ENCODE measurements around the gene ZNF638.
A peak's percentile ranks its signal among the peaks of the same experiment; 100 is the strongest.
"Not testable (repeated sequence)": the region's sequence is repeated elsewhere in the genome, so short reads cannot be mapped to it uniquely, and the experiment has no call there.

ZNF638 gene, protein sequence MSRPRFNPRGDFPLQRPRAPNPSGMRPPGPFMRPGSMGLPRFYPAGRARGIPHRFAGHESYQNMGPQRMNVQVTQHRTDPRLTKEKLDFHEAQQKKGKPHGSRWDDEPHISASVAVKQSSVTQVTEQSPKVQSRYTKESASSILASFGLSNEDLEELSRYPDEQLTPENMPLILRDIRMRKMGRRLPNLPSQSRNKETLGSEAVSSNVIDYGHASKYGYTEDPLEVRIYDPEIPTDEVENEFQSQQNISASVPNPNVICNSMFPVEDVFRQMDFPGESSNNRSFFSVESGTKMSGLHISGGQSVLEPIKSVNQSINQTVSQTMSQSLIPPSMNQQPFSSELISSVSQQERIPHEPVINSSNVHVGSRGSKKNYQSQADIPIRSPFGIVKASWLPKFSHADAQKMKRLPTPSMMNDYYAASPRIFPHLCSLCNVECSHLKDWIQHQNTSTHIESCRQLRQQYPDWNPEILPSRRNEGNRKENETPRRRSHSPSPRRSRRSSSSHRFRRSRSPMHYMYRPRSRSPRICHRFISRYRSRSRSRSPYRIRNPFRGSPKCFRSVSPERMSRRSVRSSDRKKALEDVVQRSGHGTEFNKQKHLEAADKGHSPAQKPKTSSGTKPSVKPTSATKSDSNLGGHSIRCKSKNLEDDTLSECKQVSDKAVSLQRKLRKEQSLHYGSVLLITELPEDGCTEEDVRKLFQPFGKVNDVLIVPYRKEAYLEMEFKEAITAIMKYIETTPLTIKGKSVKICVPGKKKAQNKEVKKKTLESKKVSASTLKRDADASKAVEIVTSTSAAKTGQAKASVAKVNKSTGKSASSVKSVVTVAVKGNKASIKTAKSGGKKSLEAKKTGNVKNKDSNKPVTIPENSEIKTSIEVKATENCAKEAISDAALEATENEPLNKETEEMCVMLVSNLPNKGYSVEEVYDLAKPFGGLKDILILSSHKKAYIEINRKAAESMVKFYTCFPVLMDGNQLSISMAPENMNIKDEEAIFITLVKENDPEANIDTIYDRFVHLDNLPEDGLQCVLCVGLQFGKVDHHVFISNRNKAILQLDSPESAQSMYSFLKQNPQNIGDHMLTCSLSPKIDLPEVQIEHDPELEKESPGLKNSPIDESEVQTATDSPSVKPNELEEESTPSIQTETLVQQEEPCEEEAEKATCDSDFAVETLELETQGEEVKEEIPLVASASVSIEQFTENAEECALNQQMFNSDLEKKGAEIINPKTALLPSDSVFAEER (N-terminal part only)

DNA sequence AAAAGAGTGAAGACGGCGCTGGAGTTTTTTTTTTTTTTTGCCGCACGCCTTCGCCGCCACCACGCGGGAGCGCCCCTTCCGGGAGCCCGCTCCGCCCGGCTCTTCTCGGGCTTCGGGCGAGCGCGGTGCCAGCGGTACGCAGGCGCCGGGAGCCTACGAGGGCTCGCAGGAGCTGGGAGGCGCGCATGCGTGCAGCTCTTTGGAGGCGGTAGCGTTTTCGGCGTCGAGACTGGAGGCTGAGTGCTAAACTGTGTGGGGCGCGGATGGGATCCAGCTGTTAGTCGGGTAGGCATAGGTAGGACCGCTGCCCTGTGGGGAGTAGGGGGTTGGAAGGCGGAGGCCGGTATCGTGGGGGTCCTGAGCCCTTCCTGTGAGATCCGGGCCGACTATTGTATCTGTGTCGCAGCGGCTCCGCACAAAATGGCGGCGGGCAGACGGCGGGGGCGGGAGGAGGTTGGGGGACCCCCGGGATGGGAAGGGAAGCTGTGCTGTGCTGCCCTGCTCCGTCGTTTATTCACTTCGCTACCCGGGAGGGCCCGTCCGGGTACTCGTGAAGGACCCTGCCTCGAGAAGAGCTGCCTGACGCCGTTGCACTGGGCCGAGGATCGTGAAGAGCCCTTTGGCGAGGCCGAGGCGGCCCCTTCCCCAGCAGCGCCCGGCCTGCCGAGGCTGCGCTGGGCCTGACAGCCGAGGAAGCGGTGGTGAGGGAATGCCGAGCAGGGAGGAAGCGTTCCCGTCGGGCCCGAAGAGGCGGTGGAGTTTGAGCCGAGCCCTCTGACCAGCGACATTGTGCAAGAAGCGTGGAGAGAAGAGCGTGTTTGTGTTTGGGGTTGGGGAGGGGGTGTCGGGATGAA, at the start of gene ZNF638:
Gene ZNF638 (plus strand): TSS at position 202 of the 854 bp plus-strand sequence. CDS start 17,173 bp downstream, outside the sequence.
- peak; percentile 87 to 90 for DNase-seq

DNA sequence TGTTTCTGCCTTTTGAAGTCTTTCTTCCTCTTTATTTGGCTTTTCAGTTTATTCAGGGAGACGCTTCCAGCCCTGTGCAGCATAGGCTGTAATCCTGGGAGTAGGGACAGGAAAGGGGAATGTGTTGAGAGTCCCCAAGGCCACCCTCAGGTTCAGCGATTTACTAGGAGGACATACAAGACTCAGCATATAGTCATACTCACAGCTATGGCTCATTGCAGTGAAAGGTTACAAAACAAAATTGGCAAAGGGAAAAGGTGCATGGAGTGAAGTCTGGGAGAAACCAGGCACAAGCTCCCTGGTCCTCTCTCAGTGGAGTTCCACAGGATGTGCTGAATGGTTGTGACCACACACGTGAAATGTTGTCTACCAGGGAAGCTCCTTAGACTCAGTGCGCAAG, 49.6 kb upstream of the ZNF638 start:
- no peak for DNase-seq

DNA sequence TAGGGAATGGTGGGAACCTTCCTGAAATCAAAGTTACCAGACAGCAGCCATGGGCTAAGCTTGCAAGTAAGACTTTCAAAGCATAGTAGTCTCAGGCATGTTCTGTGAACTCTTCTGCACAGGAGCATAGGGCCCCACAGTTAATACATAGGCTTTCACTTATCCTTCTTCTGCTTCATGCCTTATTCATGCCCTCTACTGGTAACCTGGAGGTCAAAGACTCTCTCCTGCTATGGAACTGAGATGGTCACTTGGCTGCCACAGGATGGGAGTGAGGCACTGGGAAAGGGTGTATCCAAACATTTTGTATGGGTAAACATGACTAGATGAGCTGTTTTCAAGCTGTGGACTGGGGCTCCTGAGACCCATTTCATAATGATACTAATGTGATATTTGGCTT, 49.1 kb upstream of the ZNF638 start:
- DNase-seq = no peak

- no peak for DNase-seq
Measured at GRCh38 chr2:71283131-71283530, 48.5 kb upstream of the ZNF638 start.

DNA sequence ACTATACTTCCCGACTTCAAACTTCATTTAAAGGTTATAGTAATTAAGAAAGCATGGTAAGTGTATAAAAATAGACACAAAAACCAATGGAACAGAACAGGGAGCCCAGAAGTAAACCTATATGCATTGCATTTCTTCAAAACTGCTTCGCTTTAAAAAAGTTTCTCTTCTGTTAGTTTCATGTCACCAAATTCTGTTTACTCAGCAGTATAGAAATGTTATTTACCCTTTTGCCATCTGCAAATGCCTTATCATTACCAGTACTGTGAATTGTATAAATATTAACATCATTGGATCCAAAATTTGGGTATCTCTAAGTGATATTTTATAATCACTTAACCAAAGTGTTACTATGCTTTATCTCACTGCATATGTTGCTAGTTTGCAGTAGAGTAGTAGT, 45.9 kb upstream of the ZNF638 start:
- no peak for DNase-seq

DNA sequence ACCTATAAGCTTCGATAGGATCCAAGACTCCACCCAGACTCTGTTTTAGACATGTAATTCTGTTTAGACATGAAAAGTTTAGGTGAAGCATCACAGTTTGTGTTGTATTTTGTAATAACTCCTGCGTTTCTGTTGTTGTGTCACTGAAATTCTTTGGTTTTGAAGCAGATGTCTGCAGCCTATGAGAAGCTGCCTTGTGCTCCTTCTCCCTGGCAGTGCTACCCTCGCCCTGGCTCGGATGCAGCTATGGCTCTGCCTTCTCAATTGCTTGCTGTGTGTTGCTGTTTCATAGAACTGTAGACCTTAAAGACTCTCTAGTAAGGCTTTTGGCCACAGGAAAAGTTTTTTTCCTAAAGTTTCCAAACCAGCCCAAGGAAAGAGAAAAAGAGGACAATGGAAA, 40.2 kb upstream of the ZNF638 start:
- no peak for DNase-seq

- no peak for DNase-seq
Measured at GRCh38 chr2:71292159-71292558, 39.4 kb upstream of the ZNF638 start.

DNA sequence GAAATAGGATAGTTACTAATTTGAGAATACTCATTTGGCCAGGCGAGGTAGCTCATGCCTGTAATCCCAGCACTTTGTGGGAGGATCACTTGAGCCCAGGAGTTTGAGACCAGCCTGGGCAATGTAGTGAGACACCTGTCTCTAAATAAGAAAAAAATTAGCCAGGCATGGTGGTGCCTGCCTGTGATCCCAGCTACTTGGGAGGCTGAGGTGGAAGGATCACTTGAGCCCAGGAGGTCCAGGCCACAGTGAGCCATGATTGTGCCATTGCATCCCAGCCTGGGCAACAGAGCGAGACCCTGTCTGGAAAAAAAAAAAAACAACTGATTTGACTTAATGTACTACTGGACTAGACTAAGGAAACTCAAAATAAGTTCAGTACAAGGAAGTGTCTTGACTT, 32.7 kb upstream of the ZNF638 start:
- no peak for DNase-seq

GRCh38 chr2:71299507-71299906, 32.1 kb upstream of the ZNF638 start:
- DNase-seq = no peak

DNA sequence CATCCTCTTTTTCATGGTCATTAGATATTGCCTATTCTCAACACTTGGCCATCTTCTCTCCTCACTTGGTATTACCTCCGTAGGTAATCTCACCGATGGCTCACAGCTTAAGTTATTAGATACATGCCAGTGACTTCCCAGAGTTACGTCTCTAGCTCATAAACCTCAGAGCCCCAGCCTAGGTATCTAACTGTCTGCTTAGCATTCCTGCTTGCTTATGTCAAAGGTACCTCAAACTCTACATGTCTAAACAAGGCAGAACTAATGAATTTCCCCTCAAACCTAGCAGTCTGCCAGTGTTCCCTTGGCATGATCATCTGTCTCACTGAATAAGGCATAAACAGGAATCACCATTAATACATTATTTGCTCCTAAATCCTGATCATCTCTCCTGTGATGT, 27.7 kb upstream of the ZNF638 start:
- DNase-seq = no peak

- DNase-seq = no peak
Measured at GRCh38 chr2:71306762-71307161, 24.8 kb upstream of the ZNF638 start.

DNA sequence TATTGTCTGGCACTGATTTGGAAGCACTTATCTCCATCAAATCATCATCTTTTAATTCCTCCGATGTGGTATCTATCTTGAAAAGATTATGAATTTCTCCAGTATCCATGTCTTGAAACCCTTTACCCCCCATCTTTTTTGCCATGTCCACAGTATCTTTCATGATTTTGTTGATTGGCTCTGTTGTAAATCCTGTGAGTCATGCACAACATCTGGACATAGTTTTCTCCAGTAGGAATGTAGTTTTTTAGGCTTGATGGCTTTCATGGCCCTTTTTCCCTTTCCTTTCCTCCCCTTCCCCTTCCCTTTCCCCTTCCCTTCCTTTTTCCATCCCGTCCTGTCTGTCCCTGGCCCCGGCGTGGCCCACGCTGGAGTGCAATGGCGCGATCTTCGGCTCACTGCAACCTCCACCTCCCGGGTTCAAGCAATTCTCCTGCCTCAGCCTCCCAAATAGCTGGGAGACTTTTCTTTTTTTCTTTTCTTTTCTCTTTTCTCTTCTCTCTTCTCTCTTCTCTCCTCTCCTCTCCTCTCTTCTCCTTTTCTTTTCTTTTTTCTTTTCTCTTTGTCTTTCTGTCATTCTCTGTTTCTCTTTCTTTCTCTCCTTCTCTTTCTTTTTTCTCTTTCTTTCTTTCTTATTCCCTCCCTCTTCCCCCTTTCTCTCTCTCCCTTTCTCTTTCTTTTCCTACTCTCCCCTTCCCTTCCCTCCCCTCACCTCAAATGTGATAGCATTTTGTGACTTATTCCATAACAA, 18.4 kb upstream of the ZNF638 start:
- DNase-seq = no peak

DNA sequence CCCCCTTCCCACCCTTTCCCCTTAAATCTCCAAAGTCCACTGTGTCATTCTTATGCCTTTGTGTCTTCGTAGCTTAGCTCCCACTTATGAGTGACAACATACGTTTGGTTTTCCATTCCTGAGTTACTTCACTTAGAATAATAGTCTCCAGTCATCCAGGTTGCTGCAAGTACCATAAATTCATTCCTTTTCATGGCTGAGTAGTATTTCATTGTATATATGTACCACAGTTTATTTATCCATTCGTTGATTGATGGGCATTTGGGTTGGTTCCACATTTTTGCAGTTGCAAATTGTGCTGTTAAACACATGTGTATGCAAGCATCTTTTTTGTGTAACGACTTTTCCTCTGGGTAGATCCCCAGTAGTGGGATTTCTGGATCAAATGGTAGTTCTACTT, 14.5 kb upstream of the ZNF638 start:
- DNase-seq = no peak

DNA sequence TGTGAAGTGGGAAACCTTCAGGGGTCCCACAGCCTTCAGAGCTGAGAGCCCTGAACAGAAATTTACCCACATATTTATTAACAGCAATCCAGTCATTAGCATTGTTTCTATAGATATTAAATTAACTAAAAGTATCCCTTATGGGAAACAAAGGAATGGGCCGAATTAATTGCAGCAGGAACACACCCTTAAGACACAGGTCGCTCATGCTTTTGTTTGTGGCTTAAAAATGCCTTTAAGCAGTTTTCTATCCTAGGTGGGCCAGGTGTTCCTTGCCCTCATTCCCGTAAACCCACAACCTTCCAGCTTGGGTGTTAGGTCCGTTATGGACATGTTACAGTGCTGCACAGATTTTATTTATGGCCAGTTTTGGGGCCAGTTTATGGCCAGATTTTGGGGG, 13.7 kb upstream of the ZNF638 start:
- not testable (repeated sequence) for DNase-seq

GRCh38 chr2:71323386-71323785, 8.2 kb upstream of the ZNF638 start:
- DNase-seq = no peak

GRCh38 chr2:71326968-71327367, 4.6 kb upstream of the ZNF638 start:
- DNase-seq = no peak

DNA sequence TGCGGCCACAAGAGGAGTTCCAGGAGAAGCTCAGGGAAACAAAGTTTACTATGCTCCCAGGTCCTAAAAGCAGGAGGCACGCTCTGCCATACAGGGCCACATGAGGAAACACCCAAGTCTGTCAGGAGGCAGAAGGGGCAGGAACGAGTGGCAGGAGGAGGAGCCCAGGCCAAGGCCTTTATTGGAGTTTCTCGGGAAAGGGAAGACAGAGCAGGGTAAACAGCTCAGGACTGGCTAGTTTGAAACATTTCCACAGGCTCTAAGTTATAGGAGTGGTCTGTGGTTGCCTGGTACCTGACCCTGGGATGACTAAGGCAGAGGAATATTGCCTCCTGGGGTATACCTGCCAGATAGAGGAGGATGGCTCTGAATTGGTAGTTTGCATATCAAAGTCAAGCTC, 3.7 kb upstream of the ZNF638 start:
- no peak for DNase-seq

GRCh38 chr2:71330155-71330554, 1.4 kb upstream of the ZNF638 start:
- DNase-seq = no peak

DNA sequence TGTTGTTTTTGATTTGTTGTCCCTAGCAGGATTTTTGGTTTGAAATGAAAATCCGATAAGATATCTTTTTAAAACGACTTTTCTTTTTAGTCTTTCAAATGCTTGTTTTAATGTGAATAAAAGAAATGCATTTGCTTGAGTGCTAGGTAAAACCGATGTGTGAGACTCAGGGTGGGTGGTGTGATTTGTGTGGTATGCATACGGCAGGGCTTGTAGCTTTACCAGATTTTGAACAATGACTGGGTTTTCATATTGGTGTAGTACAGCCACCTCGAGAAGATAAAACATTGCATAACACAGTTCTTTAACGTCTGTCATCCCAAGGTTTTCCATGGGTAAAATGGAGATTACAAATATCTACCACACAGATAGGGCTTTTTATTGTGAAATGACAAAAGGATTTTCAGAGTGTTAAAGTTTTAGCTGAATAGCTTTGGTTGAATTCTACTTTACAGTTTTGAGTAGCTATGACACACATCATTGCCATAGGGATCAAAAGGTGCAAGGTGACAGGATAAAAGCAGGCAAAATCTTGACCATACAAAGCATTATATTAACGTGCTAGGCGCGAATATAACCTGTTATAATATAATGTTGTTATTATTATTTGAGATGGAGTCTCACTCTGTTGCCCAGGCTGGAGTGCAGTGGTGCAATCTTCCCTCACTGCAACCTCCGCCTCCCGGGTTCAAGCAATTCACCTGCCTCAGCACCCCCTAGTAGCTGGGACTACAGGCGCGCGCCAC, 824 bp upstream of the ZNF638 start:
- no peak for DNase-seq

DNA sequence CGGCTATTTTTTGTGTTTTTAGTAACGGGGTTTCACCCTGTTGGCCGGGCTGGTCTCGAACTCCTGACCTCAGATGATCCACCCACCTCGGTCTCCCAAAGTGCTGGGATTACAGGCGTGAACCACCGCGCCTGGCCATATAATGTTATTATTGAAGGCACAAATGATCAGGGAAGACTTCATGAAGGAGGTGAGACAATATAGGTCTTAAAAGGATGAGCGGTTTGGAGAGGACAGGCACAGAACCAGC, 326 bp upstream of the ZNF638 start:
- DNase-seq = peak in 1 of 2 experiments; percentile 9

DNA sequence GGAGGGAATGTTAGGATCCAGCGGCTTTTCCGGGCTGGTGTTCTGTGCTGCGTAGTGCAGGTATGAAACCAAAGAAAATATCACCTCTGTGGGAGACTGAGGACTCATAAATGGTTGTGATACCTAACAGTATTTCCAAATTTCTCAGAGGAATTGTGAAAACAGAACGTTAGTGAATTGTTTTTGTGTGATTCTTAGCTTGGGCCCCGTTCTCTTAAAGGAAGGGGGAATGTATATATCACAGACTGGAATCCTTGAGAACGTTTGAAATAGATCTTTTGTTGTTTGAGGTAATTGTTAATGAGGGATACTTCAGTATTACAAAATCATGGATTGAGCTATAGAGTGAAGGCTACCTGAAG, 834 bp downstream of the ZNF638 start:
- DNase-seq = no peak

Measured in activated CD4-positive, alpha-beta T cell treated with anti-CD3 and anti-CD28 coated beads, Interleukin-2, amount 50 U/mL, for 4 hours (primary cell).